Fibroblast of the aortic adventitia (primary cell): ENCODE data around the gene USP6NL. TPM values are rescaled to one million over a fixed set of nuclear protein-coding genes. Genes with fewer than 3 reads are reported as not detected.
A peak's percentile ranks its signal among the peaks of the same experiment; 100 is the strongest.

Experiments
- DNase-seq: peaks from one replicate; pipeline ENCODE4 v3.0.0-alpha.2; 2010; ENCODE audit warnings: low read depth
- H3K4me3 ChIP-seq: 2 replicates; pipeline ENCODE4 v1.5.1; 2011; ENCODE audit warnings: low read depth, mild to moderate bottlenecking, control low read depth, low read length, moderate library complexity
- total RNA-seq: library from RNA; depleted of rRNA; stranded (reverse); fragments of >200 nt; gene quantifications from 2 replicates; pipeline ENCODE4 v1.2.3, GENCODE V29; 2012; ENCODE audit warnings: low replicate concordance
- TF ChIP-seq, protein P1 (sequence below): IDR thresholded peaks from 2 replicates; pipeline ENCODE4 v1.5.1; 2011; ENCODE audit warnings: mild to moderate bottlenecking, low read length, control low read depth, inconsistent platforms; ENCODE audit not compliant: insufficient read depth

Gene USP6NL
- total RNA-seq, 1 donor: 15.2 TPM

DNA sequence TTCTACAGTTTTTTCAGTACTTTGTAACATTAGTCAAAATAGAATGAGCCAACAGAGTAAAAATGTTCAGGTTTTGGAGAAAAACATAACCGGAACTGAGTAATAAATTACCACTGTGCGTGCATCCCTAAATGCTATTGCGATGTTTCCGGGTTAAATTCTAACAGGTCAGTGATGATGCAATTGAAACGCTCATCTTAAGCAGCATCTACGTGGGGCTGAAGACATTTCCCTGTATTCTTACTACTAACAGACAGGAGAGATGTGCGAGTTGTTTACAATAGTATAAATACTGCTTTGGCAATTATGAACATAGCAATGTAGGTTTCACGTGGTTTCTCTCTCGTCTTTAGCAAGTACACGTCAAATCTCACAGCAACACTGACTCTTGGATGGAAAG lies 149.4 kb downstream of the USP6NL start:
- TF ChIP-seq, protein P1, sequence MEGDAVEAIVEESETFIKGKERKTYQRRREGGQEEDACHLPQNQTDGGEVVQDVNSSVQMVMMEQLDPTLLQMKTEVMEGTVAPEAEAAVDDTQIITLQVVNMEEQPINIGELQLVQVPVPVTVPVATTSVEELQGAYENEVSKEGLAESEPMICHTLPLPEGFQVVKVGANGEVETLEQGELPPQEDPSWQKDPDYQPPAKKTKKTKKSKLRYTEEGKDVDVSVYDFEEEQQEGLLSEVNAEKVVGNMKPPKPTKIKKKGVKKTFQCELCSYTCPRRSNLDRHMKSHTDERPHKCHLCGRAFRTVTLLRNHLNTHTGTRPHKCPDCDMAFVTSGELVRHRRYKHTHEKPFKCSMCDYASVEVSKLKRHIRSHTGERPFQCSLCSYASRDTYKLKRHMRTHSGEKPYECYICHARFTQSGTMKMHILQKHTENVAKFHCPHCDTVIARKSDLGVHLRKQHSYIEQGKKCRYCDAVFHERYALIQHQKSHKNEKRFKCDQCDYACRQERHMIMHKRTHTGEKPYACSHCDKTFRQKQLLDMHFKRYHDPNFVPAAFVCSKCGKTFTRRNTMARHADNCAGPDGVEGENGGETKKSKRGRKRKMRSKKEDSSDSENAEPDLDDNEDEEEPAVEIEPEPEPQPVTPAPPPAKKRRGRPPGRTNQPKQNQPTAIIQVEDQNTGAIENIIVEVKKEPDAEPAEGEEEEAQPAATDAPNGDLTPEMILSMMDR: no peak
- no peak for DNase-seq
- no peak overlapping the region for H3K4me3 ChIP-seq

DNA sequence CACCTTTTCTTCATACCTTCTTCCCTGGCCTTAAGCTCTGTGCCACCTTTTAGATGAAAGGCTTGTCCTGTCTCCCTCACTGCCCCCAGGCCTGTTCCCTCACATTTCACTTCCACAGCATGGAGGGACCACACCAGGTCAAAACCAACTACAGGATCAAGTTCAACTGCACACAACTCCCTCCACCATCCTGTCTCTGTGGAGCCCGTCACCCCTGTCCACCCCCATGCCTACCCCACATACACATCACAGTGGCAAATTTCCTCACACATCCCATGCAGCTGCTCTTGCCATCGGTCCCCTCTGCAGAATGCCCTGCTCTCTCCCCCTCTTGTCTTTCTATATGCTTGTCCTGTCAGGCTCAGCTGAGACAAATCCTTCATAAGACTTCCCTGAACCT lies 154.1 kb downstream of the USP6NL start:
- no peak overlapping the region for H3K4me3 ChIP-seq
- no peak for DNase-seq
- TF ChIP-seq, protein P1: no peak

DNA sequence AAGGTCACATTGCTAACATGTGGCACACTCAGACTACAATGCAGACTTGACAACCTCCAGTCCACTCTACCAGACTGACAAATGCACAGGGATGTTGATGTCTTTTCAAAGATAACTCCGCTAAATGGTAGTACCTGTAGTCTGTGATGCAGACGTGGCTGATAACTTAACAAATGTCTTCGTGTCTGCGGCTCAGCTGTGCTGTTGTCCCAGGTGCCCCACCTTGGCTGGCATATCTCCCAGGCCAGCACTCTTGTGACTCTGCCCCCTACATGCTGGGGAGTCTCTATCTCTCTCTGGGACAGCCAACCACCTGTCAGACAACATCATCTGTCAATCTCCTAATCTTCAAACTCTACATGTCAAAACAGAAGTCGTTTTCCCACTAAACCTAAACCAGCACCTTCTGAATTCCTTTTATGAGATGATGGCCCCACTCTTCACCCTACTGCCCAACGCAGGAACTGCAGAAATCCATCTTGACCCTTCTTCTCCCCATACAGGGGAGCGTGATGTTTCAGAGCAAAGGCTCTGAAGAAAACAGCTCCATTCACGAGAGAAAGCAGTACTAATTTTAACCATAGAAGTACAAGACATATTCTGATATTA lies 156.4 kb downstream of the USP6NL start:
- H3K4me3 ChIP-seq: no peak overlapping the region
- DNase-seq: no peak
- TF ChIP-seq, protein P1: peak; percentile 35

DNA sequence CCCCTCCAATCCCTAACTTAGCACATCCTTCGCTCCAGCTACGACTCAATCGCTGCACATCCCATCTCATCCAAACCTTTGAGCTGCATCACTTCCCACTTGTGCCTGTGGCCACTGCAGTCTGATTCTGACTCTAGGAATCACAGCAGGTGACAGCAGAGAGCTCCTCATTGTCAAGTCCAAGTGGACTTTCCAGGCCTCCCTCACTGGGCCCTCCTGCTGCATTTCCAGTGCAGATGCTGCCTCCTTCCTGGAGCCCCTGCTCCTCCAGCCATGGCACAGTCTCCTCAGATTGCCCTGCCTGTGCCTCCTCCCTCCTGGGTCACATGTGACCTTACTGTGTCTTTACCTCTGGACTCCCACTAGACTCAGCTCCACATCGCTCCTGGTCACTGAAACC lies 157.3 kb downstream of the USP6NL start:
- DNase-seq: no peak
- H3K4me3 ChIP-seq: no peak overlapping the region
- TF ChIP-seq, protein P1: no peak

DNA sequence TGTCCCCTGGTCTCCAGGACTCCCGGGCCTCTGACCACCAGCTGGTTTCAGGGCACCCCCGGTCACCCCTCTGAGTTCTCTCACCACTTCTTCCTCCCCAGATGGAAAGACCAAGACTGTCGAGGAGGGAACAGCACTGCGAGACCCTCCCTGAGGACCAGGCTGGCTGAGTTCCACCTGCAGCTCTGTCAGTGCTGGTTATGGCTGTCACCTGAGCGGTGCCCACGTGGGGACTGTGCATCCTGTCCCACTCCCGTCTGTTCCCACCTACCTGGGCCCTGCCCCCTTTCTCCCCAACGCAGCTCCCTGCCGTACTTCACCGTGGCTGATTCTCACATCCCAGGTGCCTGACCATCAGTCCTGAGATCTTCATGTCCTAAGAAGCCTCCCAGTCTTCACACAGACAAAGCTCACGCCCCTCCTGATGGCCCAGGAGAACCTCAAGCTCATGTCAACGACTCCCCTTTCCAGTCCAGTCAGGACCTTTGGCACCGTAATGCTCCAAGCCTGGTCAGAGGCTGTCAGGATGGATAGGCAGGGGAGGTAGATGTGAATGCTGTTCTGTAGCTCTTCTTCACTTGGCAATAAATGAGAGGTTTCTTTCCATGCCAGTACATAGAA lies 159.7 kb downstream of the USP6NL start:
- DNase-seq: no peak
- TF ChIP-seq, protein P1: no peak
- H3K4me3 ChIP-seq: no peak overlapping the region

GRCh38 chr10:11450427-11450826 lies 161.0 kb downstream of the USP6NL start:
- H3K4me3 ChIP-seq: no peak overlapping the region
- DNase-seq: no peak
- TF ChIP-seq, protein P1: no peak
